AG20443 (cell line): ENCODE measurements around the gene CEP72.
"Not testable (repeated sequence)": the region's sequence is repeated elsewhere in the genome, so short reads cannot be mapped to it uniquely, and the experiment has no call there.

Experiments
- DNase-seq: peaks from one replicate; pipeline ENCODE4 v3.0.0; 2012; ENCODE audit warnings: low spot score, mixed read lengths

CEP72 gene

GRCh38 chr5:611731-612486, at the start of gene CEP72:
Gene CEP72, plus strand, starts transcription at chr5:612340. Its CDS starts 22 bp downstream, at chr5:612362.
- DNase-seq: peak; percentile 100

- DNase-seq: no peak
These were observed 46.2 kb upstream of the CEP72 start for GRCh38 chr5:565782-566440.

- no peak for DNase-seq
These were observed 45.4 kb upstream of the CEP72 start for GRCh38 chr5:566636-567309.

GRCh38 chr5:567664-568060, 44.5 kb upstream of the CEP72 start:
- DNase-seq: no peak

GRCh38 chr5:568061-568781, 43.9 kb upstream of the CEP72 start:
- no peak for DNase-seq

- no peak for DNase-seq
These were observed 43.3 kb upstream of the CEP72 start for GRCh38 chr5:568809-569208.

GRCh38 chr5:569358-569867, 42.7 kb upstream of the CEP72 start:
- no peak for DNase-seq

GRCh38 chr5:569868-570361, 42.2 kb upstream of the CEP72 start:
- no peak for DNase-seq

GRCh38 chr5:570446-570845, 41.7 kb upstream of the CEP72 start:
- no peak for DNase-seq

GRCh38 chr5:570886-571285, 41.3 kb upstream of the CEP72 start:
- no peak for DNase-seq

- no peak for DNase-seq
These were observed 40.3 kb upstream of the CEP72 start for GRCh38 chr5:571791-572190.

- no peak for DNase-seq
These were observed 39.6 kb upstream of the CEP72 start for GRCh38 chr5:572398-573019.

- no peak for DNase-seq
These were observed 38.9 kb upstream of the CEP72 start for GRCh38 chr5:573206-573605.

GRCh38 chr5:573976-574375, 38.2 kb upstream of the CEP72 start:
- DNase-seq: no peak

- DNase-seq: no peak
These were observed 37.2 kb upstream of the CEP72 start for GRCh38 chr5:574906-575305.

- no peak for DNase-seq
These were observed 36.5 kb upstream of the CEP72 start for GRCh38 chr5:575636-576035.

GRCh38 chr5:577214-577613, 34.9 kb upstream of the CEP72 start:
- DNase-seq: not testable (repeated sequence)

GRCh38 chr5:577800-578199, 34.3 kb upstream of the CEP72 start:
- DNase-seq: no peak

- DNase-seq: no peak
These were observed 32.9 kb upstream of the CEP72 start for GRCh38 chr5:579211-579610.

- no peak for DNase-seq
These were observed 32.3 kb upstream of the CEP72 start for GRCh38 chr5:579746-580366.

- no peak for DNase-seq
These were observed 31.7 kb upstream of the CEP72 start for GRCh38 chr5:580436-580835.
